ENCODE measurements around the gene TLDC2. TPM values are rescaled to one million over a fixed set of nuclear protein-coding genes. Genes with fewer than 3 reads are reported as not detected.

TLDC2 gene
- total and polyA plus RNA-seq, 2 of the 8 experiments (the other 6 are each of a cell fraction or from before 2014, with no cell fraction given): 0.29 to 0.34 TPM

- FAIRE-seq (no peak), DNase-seq (ENCODE audit: low read depth in 1 of 2, low spot score in 2 of 2) (no peak)
- POLR2A ChIA-PET (ENCODE audit: partially characterized antibody): no interaction called here
- H3K9me3 ChIP-seq (ENCODE audit: insufficient read depth in 2 of 2, low read depth in 1 of 2, low read length in 1 of 2): no peaks in the 10 kb centered on the region
- no peak overlapping the region for H2AK5ac ChIP-seq (ENCODE audit: low read depth, low read length)
- H4K5ac ChIP-seq (ENCODE audit: insufficient read length, low read depth, low read length): no peak overlapping the region
- no peaks in the 10 kb centered on the region for H3K27me3 ChIP-seq (replicated peaks in 1 of 4; ENCODE audit: control insufficient read depth in 3 of 4, extremely low read depth in 1 of 4, insufficient read depth in 3 of 4, low read length in 3 of 4)
- 86% methylated on average over 9 of the region's 9 CpGs; no CpG with 5 or more reads in 1 of the 2 experiments for WGBS, 2 experiments (ENCODE audit: extremely low coverage in 1 of 2, insufficient coverage in 1 of 2, insufficient read length in 1 of 2, insufficient replicate concordance in 2 of 2, low coverage in 1 of 2, low lambda C conversion rate in 2 of 2, missing lambda C conversion rate in 1 of 2)
- H3K27ac ChIP-seq (ENCODE audit: low read depth, low read length): no peak overlapping the region
- H3K56ac ChIP-seq (replicated peaks; ENCODE audit: insufficient read length, low read depth, low read length): no peak overlapping the region
- no peak overlapping the region for H2BK20ac ChIP-seq (ENCODE audit: low read length)
- H3K4me2 ChIP-seq (ENCODE audit: insufficient read depth in 1 of 2, low read depth in 2 of 2, low read length in 2 of 2): no peak overlapping the region
- H3K79me2 ChIP-seq (ENCODE audit: control insufficient read depth in 1 of 2, insufficient read depth in 2 of 2, low read length in 2 of 2): no peaks in the 10 kb centered on the region
- no peak overlapping the region for H3K4me3 ChIP-seq (ENCODE audit: extremely low read depth in 1 of 4, insufficient read depth in 2 of 4, low read depth in 3 of 4, low read length in 4 of 4)
- no peak overlapping the region for H4K8ac ChIP-seq (ENCODE audit: extremely low read depth, insufficient read depth, low read length)
- no peak overlapping the region for H2BK12ac ChIP-seq (ENCODE audit: low read depth, low read length)
- H3K4me1 ChIP-seq (replicated peaks in 1 of 4; ENCODE audit: control insufficient read depth in 3 of 4, insufficient read depth in 4 of 4, low read length in 3 of 4): peaks cover 4 to 12% (median 7%) of the 10 kb centered on the region in 4 experiments
- no peak overlapping the region for H3K4ac ChIP-seq (replicated peaks; ENCODE audit: insufficient read length, low read depth, low read length)
- no peak overlapping the region for H4K91ac ChIP-seq (replicated peaks; ENCODE audit: insufficient read length, low read length)
- H3K14ac ChIP-seq (ENCODE audit: insufficient read length): no peak overlapping the region
- no peak overlapping the region for H3K9ac ChIP-seq (replicated peaks in 1 of 4; ENCODE audit: extremely low read depth in 1 of 4, low read depth in 3 of 4, low read length in 3 of 4)
- no peak overlapping the region for H3K18ac ChIP-seq (ENCODE audit: extremely low read depth, low read length)
- H2BK5ac ChIP-seq (ENCODE audit: low read depth, low read length): no peak overlapping the region
- no peak overlapping the region for H2BK15ac ChIP-seq (ENCODE audit: low read length)
- peaks cover 0 to 29% (median 6%) of the 10 kb centered on the region in 4 experiments; a peak in 5 of 8 replicates for H3K36me3 ChIP-seq (ENCODE audit: control insufficient read depth in 2 of 4, insufficient read depth in 4 of 4, low read length in 3 of 4)
- CTCF ChIA-PET (ENCODE audit: partially characterized antibody): no interaction called here
- H4K20me1 ChIP-seq (replicated peaks in 1 of 2; ENCODE audit: control insufficient read depth in 1 of 2, insufficient read depth in 2 of 2, low read length in 2 of 2): no peaks in the 10 kb centered on the region
- H2AFZ ChIP-seq (ENCODE audit: low read length): no peak overlapping the region
- H3K23me2 ChIP-seq (ENCODE audit: low read depth, low read length): no peaks in the 10 kb centered on the region
- no peak overlapping the region for H3K23ac ChIP-seq (ENCODE audit: insufficient read length)
- no peak for TF ChIP-seq GTF2F1 (IDR thresholded peaks at IDR 0.05; ENCODE audit: borderline replicate concordance, low read depth, low read length)
- H2BK120ac ChIP-seq (replicated peaks; ENCODE audit: low read depth, low read length): no peak overlapping the region
- no peaks in the 10 kb centered on the region for H3K79me1 ChIP-seq (ENCODE audit: low read depth, low read length)
Observed at GRCh38 chr20:36890586-36890985, 14.6 kb downstream of the TLDC2 start.

All from H1 (cell line).